GM12865 (cell line): ENCODE measurements around the gene XRCC4.

ENCODE experiments used
- DNase-seq: peaks from one replicate; pipeline ENCODE4 v3.0.0; 2010; ENCODE audit warnings: low read depth
- H3K4me3 ChIP-seq: 2 replicates; pipeline ENCODE4 v1.5.1; 2011; ENCODE audit warnings: mild to moderate bottlenecking, low read depth, low read length, control low read depth
- TF ChIP-seq, protein P1 (sequence below): IDR thresholded peaks from 2 replicates; pipeline ENCODE4 v1.5.1; 2011; ENCODE audit warnings: low read length, control low read depth, low read depth, inconsistent platforms; ENCODE audit not compliant: insufficient read depth; ENCODE audit errors: missing control alignments

Gene XRCC4

DNA sequence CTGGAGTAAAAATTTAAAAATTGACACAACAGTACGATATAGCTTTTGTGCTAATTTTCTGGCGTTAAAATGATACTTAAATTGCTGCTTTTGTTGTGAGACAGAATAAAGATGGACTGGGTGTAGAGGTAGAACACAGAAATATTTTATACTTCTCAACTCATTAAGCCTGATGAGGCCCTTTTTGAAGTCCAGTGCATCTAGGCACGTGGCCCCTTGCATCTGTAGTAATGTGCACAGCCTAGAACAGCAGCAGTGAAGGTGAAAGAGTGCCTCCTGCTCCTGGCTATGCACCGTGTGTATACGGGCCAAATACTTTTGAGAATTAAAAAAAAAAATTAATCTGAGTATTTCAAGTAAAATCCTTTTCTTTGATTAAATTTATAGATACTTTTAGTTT is 115.6 kb downstream of the XRCC4 start:
- H3K4me3 ChIP-seq, result no peak overlapping the region
- TF ChIP-seq, protein P1, sequence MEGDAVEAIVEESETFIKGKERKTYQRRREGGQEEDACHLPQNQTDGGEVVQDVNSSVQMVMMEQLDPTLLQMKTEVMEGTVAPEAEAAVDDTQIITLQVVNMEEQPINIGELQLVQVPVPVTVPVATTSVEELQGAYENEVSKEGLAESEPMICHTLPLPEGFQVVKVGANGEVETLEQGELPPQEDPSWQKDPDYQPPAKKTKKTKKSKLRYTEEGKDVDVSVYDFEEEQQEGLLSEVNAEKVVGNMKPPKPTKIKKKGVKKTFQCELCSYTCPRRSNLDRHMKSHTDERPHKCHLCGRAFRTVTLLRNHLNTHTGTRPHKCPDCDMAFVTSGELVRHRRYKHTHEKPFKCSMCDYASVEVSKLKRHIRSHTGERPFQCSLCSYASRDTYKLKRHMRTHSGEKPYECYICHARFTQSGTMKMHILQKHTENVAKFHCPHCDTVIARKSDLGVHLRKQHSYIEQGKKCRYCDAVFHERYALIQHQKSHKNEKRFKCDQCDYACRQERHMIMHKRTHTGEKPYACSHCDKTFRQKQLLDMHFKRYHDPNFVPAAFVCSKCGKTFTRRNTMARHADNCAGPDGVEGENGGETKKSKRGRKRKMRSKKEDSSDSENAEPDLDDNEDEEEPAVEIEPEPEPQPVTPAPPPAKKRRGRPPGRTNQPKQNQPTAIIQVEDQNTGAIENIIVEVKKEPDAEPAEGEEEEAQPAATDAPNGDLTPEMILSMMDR, result no peak
- no peak for DNase-seq

- no peak overlapping the region for H3K4me3 ChIP-seq
- DNase-seq, result no peak
- TF ChIP-seq, protein P1, result no peak
Observed at GRCh38 chr5:83197326-83197967, 120.1 kb downstream of the XRCC4 start.

- no peak overlapping the region for H3K4me3 ChIP-seq
- TF ChIP-seq, protein P1, result no peak
- DNase-seq, result no peak
Observed at GRCh38 chr5:83199126-83199525, 121.8 kb downstream of the XRCC4 start.

DNA sequence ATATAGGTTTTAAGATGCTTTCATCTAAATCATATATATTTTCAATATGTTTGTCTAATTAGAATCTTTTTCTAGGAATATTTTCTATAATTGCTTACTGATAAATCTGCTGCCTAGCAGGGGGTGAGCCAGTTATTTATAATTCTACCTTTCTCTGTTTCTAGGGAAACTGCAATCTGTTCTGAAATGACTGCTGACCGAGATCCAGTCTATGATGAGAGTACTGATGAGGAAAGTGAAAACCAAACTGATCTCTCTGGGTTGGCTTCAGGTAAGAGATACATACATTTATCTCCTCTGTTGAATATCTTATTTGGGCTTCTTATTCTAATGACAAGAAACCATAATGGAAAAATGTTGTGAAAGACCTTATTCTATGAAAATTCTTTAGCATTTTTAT is 127.3 kb downstream of the XRCC4 start:
- peak; percentile 35 for DNase-seq
- TF ChIP-seq, protein P1, result no peak
- H3K4me3 ChIP-seq, result no peak overlapping the region

DNA sequence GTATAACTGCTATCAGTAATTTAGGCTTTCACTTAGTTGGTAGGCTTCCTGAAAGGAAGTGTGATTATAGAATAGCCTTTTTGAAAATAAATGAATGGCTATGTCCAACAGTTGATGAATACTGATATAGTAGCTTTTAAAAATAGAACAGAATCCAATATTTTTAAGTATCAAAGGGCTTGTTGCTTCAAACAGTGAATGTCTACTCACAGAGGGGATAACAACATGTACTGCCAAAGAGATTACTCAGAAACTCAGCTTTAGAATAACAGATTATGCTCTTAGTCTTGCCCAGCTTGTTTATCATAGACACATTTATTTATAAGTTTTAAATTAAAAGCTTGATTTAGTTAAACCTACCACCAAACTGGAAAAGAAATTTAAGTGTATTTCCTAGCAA is 132.6 kb downstream of the XRCC4 start:
- TF ChIP-seq, protein P1, result no peak
- no peak for DNase-seq

DNA sequence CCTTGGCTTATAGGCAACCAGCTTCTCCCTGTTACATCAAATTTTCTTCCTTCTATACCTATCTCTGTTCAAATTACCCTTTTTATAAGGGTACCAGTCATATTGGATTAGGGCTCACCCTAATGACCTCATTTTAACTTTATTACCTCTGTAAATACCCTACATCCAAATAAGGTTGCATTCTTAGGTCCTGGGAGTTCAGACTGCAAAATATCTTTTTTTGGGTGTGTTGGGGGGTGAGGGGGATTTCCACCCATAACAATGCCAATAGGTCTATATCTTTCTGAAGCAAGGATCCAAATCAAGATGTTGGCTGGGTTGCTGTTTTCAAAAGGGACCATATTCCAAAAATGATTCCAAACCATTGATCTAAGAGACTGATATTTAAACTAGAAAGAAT is 141.7 kb downstream of the XRCC4 start:
- TF ChIP-seq, protein P1, result no peak
- no peak for DNase-seq
- H3K4me3 ChIP-seq, result no peak overlapping the region

More for the DNA sequence above, 132.6 kb downstream of the XRCC4 start:
- no peak overlapping the region for H3K4me3 ChIP-seq

DNA sequence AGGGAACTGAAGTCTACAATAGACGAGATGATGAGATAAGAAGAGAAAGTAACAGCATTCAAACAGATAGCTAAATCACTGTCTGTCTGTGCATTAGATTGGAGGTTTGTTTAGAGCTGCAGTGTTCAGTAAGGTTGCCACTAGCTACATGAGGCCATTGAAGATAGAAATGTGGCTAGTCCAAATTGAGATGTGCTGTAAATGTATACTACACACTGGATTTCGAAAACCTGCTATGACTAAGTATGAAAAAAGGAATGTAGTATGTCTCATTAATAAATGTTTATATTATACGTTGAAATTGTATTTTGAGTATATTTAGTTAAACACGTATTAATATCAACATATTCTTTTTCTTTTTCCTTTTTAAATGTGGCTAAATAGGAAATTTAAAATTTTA is 142.1 kb downstream of the XRCC4 start:
- TF ChIP-seq, protein P1, result no peak
- no peak overlapping the region for H3K4me3 ChIP-seq
- DNase-seq, result no peak
